Upper lobe of right lung (tissue), 1 donor: Measurements from ENCODE around the gene IRF2BPL. TPM values are rescaled to one million over a fixed set of nuclear protein-coding genes. Genes with fewer than 3 reads are reported as not detected.

Source experiments
- ATAC-seq: fragments of 200-7000 bp; cut with Tn5 transposase; one replicate; pipeline ENCODE4 v1.9.1; 2020; ENCODE audit warnings: mild to moderate bottlenecking, moderate library complexity
- DNase-seq: peaks from one replicate; pipeline ENCODE4 v3.0.0-alpha.2; 2020
- H3K27ac ChIP-seq: fragments of 200-600 bp; one replicate; pipeline ENCODE4 v1.8.0; 2022
- H3K27me3 ChIP-seq: fragments of 200-600 bp; one replicate; pipeline ENCODE4 v1.8.0; 2022; ENCODE audit warnings: mild to moderate bottlenecking
- H3K36me3 ChIP-seq: fragments of 200-600 bp; one replicate; pipeline ENCODE4 v1.8.0; 2022
- H3K4me1 ChIP-seq: fragments of 200-600 bp; one replicate; pipeline ENCODE4 v1.8.0; 2022
- H3K4me3 ChIP-seq: fragments of 200-600 bp; one replicate; pipeline ENCODE4 v1.8.0; 2022; ENCODE audit warnings: mild to moderate bottlenecking
- H3K9me3 ChIP-seq: fragments of 200-600 bp; one replicate; pipeline ENCODE4 v1.8.0; 2022
- CTCF ChIP-seq: fragments of 200-600 bp; IDR thresholded peaks from one replicate; pipeline ENCODE4 v1.8.0; 2022; ENCODE audit warnings: antibody characterized with exemption
- intact Hi-C: fragments of 100-400 bp; cut with DNase I; formaldehyde crosslinking; loops from one replicate; pipeline ENCODE4 v1.11.0; 2022
- total RNA-seq: library from RNA; stranded (reverse); fragmentation: NEBNext Ultra II Directional; extraction: Animal tissue kit (Norgen Biotek cat#: 25700); gene quantifications from one replicate; pipeline ENCODE4 v1.2.1, GENCODE V29; 2021
- donor health status: DM: no; HTN: yes; CAD: no; lungs with severe emphysema.

IRF2BPL gene
- total RNA-seq, 1 donor from 2014 or later: 50.6 TPM

GRCh38 chr14:76977793-76978720 lies 50.5 kb downstream of the IRF2BPL start:
- ATAC-seq: peak; percentile 93
- peaks cover 4% of the 10 kb centered on the region for H3K4me1 ChIP-seq
- no peak overlapping the region for H3K4me3 ChIP-seq
- no peaks in the 10 kb centered on the region for H3K27me3 ChIP-seq
- intact Hi-C loops: no loop called here
- DNase-seq: peak; percentile 92
- H3K36me3 ChIP-seq: no peaks in the 10 kb centered on the region
- no peak for TF ChIP-seq CTCF
- no peaks in the 10 kb centered on the region for H3K9me3 ChIP-seq
- peak overlapping the region; percentile 21 for H3K27ac ChIP-seq

GRCh38 chr14:76976240-76977005 lies 52.1 kb downstream of the IRF2BPL start:
- H3K27me3 ChIP-seq: no peaks in the 10 kb centered on the region
- intact Hi-C loops: no loop called here
- H3K4me3 ChIP-seq: no peak overlapping the region
- H3K27ac ChIP-seq: no peak overlapping the region
- peak; percentile 71 for DNase-seq
- H3K36me3 ChIP-seq: no peaks in the 10 kb centered on the region
- peak; percentile 47 for ATAC-seq
- peaks cover 4% of the 10 kb centered on the region for H3K4me1 ChIP-seq
- no peak for TF ChIP-seq CTCF
- H3K9me3 ChIP-seq: no peaks in the 10 kb centered on the region

- intact Hi-C loops: no loop called here
- no peak overlapping the region for H3K4me3 ChIP-seq
- H3K9me3 ChIP-seq: no peaks in the 10 kb centered on the region
- no peak for TF ChIP-seq CTCF
- H3K36me3 ChIP-seq: no peaks in the 10 kb centered on the region
- ATAC-seq (peak; percentile 4), DNase-seq (no peak)
- no peak overlapping the region for H3K27ac ChIP-seq
- H3K27me3 ChIP-seq: no peaks in the 10 kb centered on the region
- peaks cover 4% of the 10 kb centered on the region for H3K4me1 ChIP-seq
Measured at GRCh38 chr14:76975812-76976211, 52.7 kb downstream of the IRF2BPL start.

GRCh38 chr14:76975051-76975450 lies 53.5 kb downstream of the IRF2BPL start:
- Histone ChIP-seq H3K36me3 (no peaks in the 10 kb centered on the region), H3K4me1 (peaks cover 4% of the 10 kb centered on the region), H3K4me3 (no peak overlapping the region), H3K27me3 (no peaks in the 10 kb centered on the region), H3K27ac (no peak overlapping the region), H3K9me3 (no peaks in the 10 kb centered on the region)
- TF ChIP-seq CTCF: no peak
- DNase-seq (no peak), ATAC-seq (no peak)
- intact Hi-C loops: no loop called here

Other genes starting within 250 kb of the IRF2BPL start
- 24.1 TPM for gene ANGEL1, start 215.8 kb downstream of the IRF2BPL start, total RNA-seq
- not detected for gene LRRC74A, start 202.3 kb downstream of the IRF2BPL start, total RNA-seq
- gene CIPC, start 69.5 kb upstream of the IRF2BPL start, total RNA-seq: 24.9 TPM
- gene ZDHHC22, start 113.1 kb upstream of the IRF2BPL start, total RNA-seq: not detected
- gene TMEM63C, start 153.1 kb upstream of the IRF2BPL start, total RNA-seq: 0.06 TPM
- gene NGB, start 242.5 kb upstream of the IRF2BPL start, total RNA-seq: not detected